Uterus (tissue), 4 donors: ENCODE measurements around the gene SPACA4. TPM values are rescaled to one million over a fixed set of nuclear protein-coding genes. Genes with fewer than 3 reads are reported as not detected.

ENCODE experiments used
- DNase-seq, 2 donors: peaks; one replicate each; pipeline ENCODE4 v3.0.0-alpha.2; 2019 to 2020
- H3K27ac ChIP-seq, 2 donors: fragments of 200-600 bp; sonication (generic); 1 replicate in 1 of 2; 2 replicates in 1 of 2; pipeline ENCODE4 v1.5.1; 2016 to 2018
- H3K27me3 ChIP-seq, 2 donors: fragments of 200-600 bp; sonication (generic); one replicate each; pipeline ENCODE4 v1.5.1; 2018 to 2019; ENCODE audit warnings: control low read depth in 1 of 2
- H3K36me3 ChIP-seq, 2 donors: fragments of 200-600 bp; sonication (generic); one replicate each; pipeline ENCODE4 v1.5.1; 2019; ENCODE audit warnings: control low read depth in 1 of 2
- H3K4me1 ChIP-seq, 2 donors: fragments of 200-600 bp; sonication (generic); one replicate each; pipeline ENCODE4 v1.5.1; 2018 to 2019; ENCODE audit warnings: control low read depth in 1 of 2
- H3K4me3 ChIP-seq, 2 donors: fragments of 200-600 bp; sonication (generic); 1 replicate in 1 of 2; 2 replicates in 1 of 2; pipeline ENCODE4 v1.5.1; 2018 to 2019; ENCODE audit warnings: mild to moderate bottlenecking in 1 of 2
- H3K9me3 ChIP-seq, 2 donors: fragments of 200-600 bp; sonication (generic); one replicate each; pipeline ENCODE4 v1.5.1; 2019; ENCODE audit warnings: control low read depth in 1 of 2
- POLR2A ChIP-seq, 2 donors: fragments of 450-650 bp; IDR thresholded peaks; one replicate each; pipeline ENCODE4 v1.6.1; 2016; ENCODE audit warnings: antibody characterized with exemption in 2 of 2, mild to moderate bottlenecking in 1 of 2, moderate library complexity in 1 of 2
- intact Hi-C: fragments of 100-400 bp; cut with DNase I; formaldehyde crosslinking; loops from one replicate; pipeline ENCODE4 v1.15.1; 2023; ENCODE audit warnings: low total_unique reads
- total RNA-seq, 4 donors: library from RNA; depleted of rRNA in 3 of 4; stranded (reverse); fragments of >200 nt in 3 of 4; gene quantifications; one replicate each; pipeline versions ENCODE4 v1.1.0 to v1.2.4, GENCODE V29; 2014 to 2023
- TF ChIP-seq, protein P1 (sequence below), 4 experiments: fragments of 200-600 bp in 2 of 4; fragments of 450-650 bp in 2 of 4; sonication (generic) in 2 of 4; IDR thresholded peaks; one replicate each; pipeline ENCODE4 v1.5.1; 2016 to 2019; ENCODE audit warnings: antibody characterized with exemption in 4 of 4, mild to moderate bottlenecking in 2 of 4, moderate library complexity in 1 of 4
- donor health status: DM: yes; HTN: yes; CAD: no.

Gene SPACA4
- total RNA-seq, 4 donors from 2014 or later: not detected

DNA sequence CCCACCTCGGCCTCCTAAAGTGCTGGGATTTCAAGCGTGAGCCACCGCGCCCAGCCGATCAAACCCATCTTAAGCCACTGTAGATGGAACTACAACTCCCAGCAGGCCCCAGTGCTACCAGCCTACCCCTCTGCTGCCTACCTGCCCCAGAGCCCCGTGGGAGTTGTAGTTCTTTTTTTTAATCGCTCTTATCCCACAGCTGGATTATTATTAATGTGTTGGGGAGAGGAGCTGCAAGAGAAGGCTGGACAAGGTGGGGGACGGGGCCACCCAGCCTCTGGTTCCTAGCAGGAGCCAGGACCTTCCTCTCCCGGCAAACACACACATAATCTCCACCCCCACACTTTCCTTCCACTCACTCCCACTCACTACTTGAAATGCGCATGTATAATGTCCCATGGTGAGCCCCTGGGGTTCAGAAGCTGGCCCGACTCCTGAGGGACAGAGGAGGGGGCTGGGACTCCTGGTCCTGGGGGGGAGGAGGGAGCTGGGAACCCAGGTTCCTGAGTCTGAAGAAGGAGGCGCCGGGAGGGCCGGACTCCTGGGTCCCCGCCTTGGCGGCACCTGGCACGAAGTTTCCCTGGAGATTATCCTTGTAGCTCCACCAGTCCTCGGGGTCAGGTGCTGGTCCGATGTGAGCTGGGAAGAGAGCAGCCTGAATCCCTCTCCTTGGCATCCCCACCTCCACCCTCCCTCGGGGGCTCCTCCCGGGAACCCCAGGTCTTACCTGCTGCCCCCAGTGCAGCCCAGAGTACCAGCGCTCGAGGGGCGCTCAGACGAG, 38.5 kb downstream of the SPACA4 start:
- DNase-seq: peak; percentile 79 to 89
- no peaks in the 10 kb centered on the region for H3K9me3 ChIP-seq
- no peaks in the 10 kb centered on the region for H3K36me3 ChIP-seq
- intact Hi-C loops: loop anchor here (10.0 kb wide), 1 partner anchor 310 kb away; the partner anchor contains the start of gene BAX
- peaks cover 0 to 6% of the 10 kb centered on the region in 2 donors for H3K4me1 ChIP-seq
- no peaks in the 10 kb centered on the region for H3K27me3 ChIP-seq
- peak overlapping the region; percentile 97 to 99 for H3K27ac ChIP-seq
- TF ChIP-seq, protein P1, sequence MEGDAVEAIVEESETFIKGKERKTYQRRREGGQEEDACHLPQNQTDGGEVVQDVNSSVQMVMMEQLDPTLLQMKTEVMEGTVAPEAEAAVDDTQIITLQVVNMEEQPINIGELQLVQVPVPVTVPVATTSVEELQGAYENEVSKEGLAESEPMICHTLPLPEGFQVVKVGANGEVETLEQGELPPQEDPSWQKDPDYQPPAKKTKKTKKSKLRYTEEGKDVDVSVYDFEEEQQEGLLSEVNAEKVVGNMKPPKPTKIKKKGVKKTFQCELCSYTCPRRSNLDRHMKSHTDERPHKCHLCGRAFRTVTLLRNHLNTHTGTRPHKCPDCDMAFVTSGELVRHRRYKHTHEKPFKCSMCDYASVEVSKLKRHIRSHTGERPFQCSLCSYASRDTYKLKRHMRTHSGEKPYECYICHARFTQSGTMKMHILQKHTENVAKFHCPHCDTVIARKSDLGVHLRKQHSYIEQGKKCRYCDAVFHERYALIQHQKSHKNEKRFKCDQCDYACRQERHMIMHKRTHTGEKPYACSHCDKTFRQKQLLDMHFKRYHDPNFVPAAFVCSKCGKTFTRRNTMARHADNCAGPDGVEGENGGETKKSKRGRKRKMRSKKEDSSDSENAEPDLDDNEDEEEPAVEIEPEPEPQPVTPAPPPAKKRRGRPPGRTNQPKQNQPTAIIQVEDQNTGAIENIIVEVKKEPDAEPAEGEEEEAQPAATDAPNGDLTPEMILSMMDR (IDR thresholded peaks at IDR 0.05): peak in 1 of 4 experiments; percentile 5
- peak; percentile 37 to 65 for TF ChIP-seq POLR2A (IDR thresholded peaks at IDR 0.05)
- peak overlapping the region; percentile 51 to 77 for H3K4me3 ChIP-seq

DNA sequence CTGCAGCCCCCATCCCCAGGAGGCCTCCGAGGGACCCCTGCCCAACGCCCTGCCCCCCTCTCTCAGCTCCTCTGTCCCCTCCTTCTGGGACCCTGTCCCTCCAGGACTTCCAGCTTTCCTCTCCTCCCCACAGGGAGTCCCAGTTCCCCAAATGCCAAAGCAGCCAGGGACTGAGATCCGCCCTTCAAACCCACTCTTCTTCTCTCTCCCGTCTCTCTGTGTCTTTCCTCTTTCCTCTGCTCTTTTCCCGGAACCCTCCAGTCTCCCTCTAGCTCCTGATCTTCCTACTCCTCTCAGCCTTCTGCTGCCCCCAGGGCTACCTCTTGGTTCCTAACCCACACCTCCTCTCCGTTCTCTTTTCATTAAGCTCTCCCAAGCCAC, 39.1 kb downstream of the SPACA4 start:
- no peaks in the 10 kb centered on the region for H3K27me3 ChIP-seq
- H3K4me1 ChIP-seq: peaks cover 0 to 6% of the 10 kb centered on the region in 2 donors
- H3K27ac ChIP-seq: peak overlapping the region; percentile 97 to 99
- peak overlapping the region; percentile 51 to 77 for H3K4me3 ChIP-seq
- no peaks in the 10 kb centered on the region for H3K9me3 ChIP-seq
- H3K36me3 ChIP-seq: no peaks in the 10 kb centered on the region
- DNase-seq: no peak
- intact Hi-C loops: loop anchor here (10.0 kb wide), 1 partner anchor 309 kb away; the partner anchor contains the start of gene BAX
- TF ChIP-seq POLR2A (IDR thresholded peaks at IDR 0.05): no peak
- TF ChIP-seq, protein P1 (IDR thresholded peaks at IDR 0.05): no peak

DNA sequence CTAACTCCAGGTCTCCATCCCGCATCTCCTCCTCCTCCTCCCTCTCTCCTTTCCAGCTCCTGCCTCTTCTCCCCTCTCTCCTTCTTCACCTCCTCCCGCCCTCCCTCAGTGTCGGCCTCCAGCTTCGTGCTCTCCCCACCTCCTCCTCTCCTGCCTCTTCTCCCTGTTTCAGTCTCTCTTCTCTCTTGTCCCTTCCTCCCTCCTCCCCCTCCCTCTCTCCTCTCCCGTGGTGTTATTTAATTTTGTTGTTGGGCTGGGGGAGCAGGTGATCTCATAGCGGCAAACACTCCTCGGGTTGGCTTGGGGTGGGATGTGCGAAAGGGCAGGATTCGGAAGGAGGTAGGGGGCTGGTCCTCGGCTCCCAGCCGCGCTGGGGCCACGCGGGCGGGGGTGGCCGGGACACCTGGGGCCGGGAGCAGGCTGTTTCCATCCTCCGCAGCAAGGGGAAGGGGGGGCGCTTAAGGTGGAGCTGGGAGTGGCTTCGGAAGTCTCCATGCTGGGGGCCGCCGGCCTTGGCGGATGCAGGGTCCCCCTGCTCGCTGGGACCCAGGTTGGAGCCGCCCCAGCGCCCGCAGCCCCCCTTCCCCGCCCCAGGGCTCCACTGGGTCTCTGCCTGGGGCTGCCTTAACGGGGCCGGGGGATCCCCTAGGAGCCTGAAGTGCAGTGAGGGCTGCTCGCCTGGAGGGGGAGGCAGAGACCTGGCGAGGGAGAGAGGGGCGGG, 39.6 kb downstream of the SPACA4 start, which contains the start of gene CA11:
Gene CA11, minus strand, starts transcription at position 187 of the 721 bp plus-strand sequence. CDS start 555 bp downstream, outside the sequence.
- H3K27me3 ChIP-seq: no peaks in the 10 kb centered on the region
- H3K4me3 ChIP-seq: peak within 1 kb of the TSS; percentile 51 to 77
- H3K9me3 ChIP-seq: no peaks in the 10 kb centered on the region
- peaks cover 0 to 6% of the 10 kb centered on the region in 2 donors for H3K4me1 ChIP-seq
- intact Hi-C loops: loop anchor here (10.0 kb wide), 1 partner anchor 309 kb away; the partner anchor contains the start of gene BAX
- TF ChIP-seq, protein P1 (IDR thresholded peaks at IDR 0.05): peak; percentile 91 to 98 (median 94)
- TF ChIP-seq POLR2A (IDR thresholded peaks at IDR 0.05): peak; percentile 20 to 59
- DNase-seq: peak; percentile 92 to 93
- H3K27ac ChIP-seq: peak within 1 kb of the TSS; percentile 97 to 99
- H3K36me3 ChIP-seq: no peaks in the 10 kb centered on the region

DNA sequence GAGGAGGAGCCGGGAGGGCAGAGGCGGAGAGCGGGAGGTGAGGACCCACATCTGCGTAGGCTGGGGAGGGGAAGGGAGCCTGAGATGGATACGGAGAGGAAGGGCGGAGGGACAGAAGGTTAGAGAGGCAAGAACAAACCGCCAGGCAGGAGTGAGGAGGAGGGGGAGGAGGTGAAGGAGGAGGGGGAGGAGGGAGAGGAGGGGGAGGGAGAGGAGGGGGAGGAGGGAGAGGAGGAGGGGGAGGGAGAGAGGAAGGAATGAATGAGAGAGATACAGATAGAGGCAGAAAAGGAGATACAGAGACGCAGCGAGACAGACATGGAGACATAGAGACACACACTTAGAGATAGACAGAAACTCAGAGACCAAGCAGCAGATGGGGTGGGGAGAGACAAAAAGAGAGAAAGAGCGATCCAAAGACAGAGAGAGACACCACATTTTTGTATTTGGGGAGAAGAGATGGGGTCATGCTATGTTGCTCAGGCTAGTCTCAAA, 40.2 kb downstream of the SPACA4 start:
- no peak for DNase-seq
- no peaks in the 10 kb centered on the region for H3K9me3 ChIP-seq
- peaks cover 0 to 6% of the 10 kb centered on the region in 2 donors for H3K4me1 ChIP-seq
- H3K36me3 ChIP-seq: no peaks in the 10 kb centered on the region
- H3K27ac ChIP-seq: peak overlapping the region; percentile 97 to 99
- H3K27me3 ChIP-seq: no peaks in the 10 kb centered on the region
- peak overlapping the region in 1 of 2 donors; percentile 51 for H3K4me3 ChIP-seq
- intact Hi-C loops: loop anchor here (10.0 kb wide), 1 partner anchor 308 kb away; the partner anchor contains the start of gene BAX
- TF ChIP-seq, protein P1 (IDR thresholded peaks at IDR 0.05): no peak
- TF ChIP-seq POLR2A (IDR thresholded peaks at IDR 0.05): no peak
